ENCODE measurements around the gene PTPN3. TPM values are rescaled to one million over a fixed set of nuclear protein-coding genes. Genes with fewer than 3 reads are reported as not detected.

Gene PTPN3
- total RNA-seq, 1 experiment from 2014 or later: 20.8 TPM

DNA sequence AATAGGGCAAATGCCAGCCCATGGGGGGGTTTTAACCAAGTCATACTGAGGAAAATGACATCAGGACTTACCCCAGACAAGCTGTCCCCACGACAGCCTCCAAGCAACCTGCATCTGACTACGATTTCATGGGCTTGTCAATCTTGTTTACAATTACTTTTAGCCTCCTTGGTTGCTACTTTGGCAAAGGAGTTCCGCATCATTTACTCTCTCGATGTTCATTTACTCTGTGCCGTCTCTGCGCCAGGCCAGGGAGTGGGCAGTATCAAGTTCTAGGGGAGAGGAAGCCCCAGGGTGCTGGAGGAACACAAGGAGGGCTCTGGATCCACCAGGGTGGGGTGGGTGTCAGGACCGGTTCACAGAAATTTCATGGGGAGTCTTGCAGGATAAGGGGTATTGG lies 23.9 kb downstream of the PTPN3 start:
- ChIA-PET RAD21 (ENCODE audit: low non-redundant PET in 1 of 2, low total read pairs in 2 of 2, uncharacterized antibody in 2 of 2, unreplicated experiment in 2 of 2) (no interaction called here), CTCF (interaction anchor here (1.2 kb wide), 1 partner anchor 33 kb away, joined by 4 read pairs; no protein-coding TSS in a partner anchor), POLR2A (no interaction called here)
- TF ChIP-seq EZH2 (IDR thresholded peaks at IDR 0.05): no peak
- no peak for TF ChIP-seq POLR2AphosphoS5 (IDR thresholded peaks at IDR 0.05; ENCODE audit: low read depth, low read length)
- Histone ChIP-seq H3K9me2 (ENCODE audit: insufficient read depth) (no peaks in the 10 kb centered on the region), H3K79me2 (ENCODE audit: insufficient read depth, low read length) (peaks cover 51% of the 10 kb centered on the region), H3K36me3 (ENCODE audit: control insufficient read depth in 1 of 2, insufficient read depth in 2 of 2, low read length in 2 of 2) (no peaks in the 10 kb centered on the region), H3K9ac (ENCODE audit: low read length) (no peak overlapping the region), H3K4me1 (ENCODE audit: control insufficient read depth in 1 of 2, insufficient read depth in 2 of 2, low read length in 2 of 2) (peaks cover 34 to 45% of the 10 kb centered on the region in 2 experiments), H3K9me3 (ENCODE audit: control insufficient read depth in 1 of 2, insufficient read depth in 1 of 2, low read depth in 1 of 2, low read length in 2 of 2) (no peaks in the 10 kb centered on the region), H4K20me1 (ENCODE audit: insufficient read depth) (no peaks in the 10 kb centered on the region), H3K4me3 (replicated peaks in 1 of 2; ENCODE audit: low read depth in 1 of 2, low read length in 2 of 2) (no peak overlapping the region), H3K27ac (ENCODE audit: low read depth, low read length) (no peak overlapping the region), H2AFZ (ENCODE audit: low read depth, low read length, poor library complexity, severe bottlenecking) (no peak overlapping the region), H3K4me2 (ENCODE audit: low read length) (no peak overlapping the region), H3K27me3 (ENCODE audit: insufficient read depth, low read length) (no peaks in the 10 kb centered on the region)
- BruUV-seq (replicated peaks): no TSS peak
- intact Hi-C loops (cut with micrococcal nuclease): no loop called here
- DNase-seq (ENCODE audit: low read depth, low spot score): no peak
- ATAC-seq: no peak

- Histone ChIP-seq H4K20me1 (ENCODE audit: insufficient read depth) (no peaks in the 10 kb centered on the region), H3K36me3 (ENCODE audit: control insufficient read depth in 1 of 2, insufficient read depth in 2 of 2, low read length in 2 of 2) (no peaks in the 10 kb centered on the region), H2AFZ (ENCODE audit: low read depth, low read length, poor library complexity, severe bottlenecking) (no peak overlapping the region), H3K4me3 (replicated peaks in 1 of 2; ENCODE audit: low read depth in 1 of 2, low read length in 2 of 2) (no peak overlapping the region), H3K79me2 (ENCODE audit: insufficient read depth, low read length) (peaks cover 60% of the 10 kb centered on the region), H3K9me2 (ENCODE audit: insufficient read depth) (no peaks in the 10 kb centered on the region), H3K9ac (ENCODE audit: low read length) (no peak overlapping the region), H3K9me3 (ENCODE audit: control insufficient read depth in 1 of 2, insufficient read depth in 1 of 2, low read depth in 1 of 2, low read length in 2 of 2) (no peaks in the 10 kb centered on the region), H3K4me2 (ENCODE audit: low read length) (no peak overlapping the region), H3K4me1 (ENCODE audit: control insufficient read depth in 1 of 2, insufficient read depth in 2 of 2, low read length in 2 of 2) (peaks cover 29 to 36% of the 10 kb centered on the region in 2 experiments), H3K27me3 (ENCODE audit: insufficient read depth, low read length) (no peaks in the 10 kb centered on the region), H3K27ac (ENCODE audit: low read depth, low read length) (no peak overlapping the region)
- ChIA-PET POLR2A (no interaction called here), RAD21 (ENCODE audit: low non-redundant PET in 1 of 2, low total read pairs in 2 of 2, uncharacterized antibody in 2 of 2, unreplicated experiment in 2 of 2) (no interaction called here), CTCF (no interaction called here)
- intact Hi-C loops (cut with micrococcal nuclease): no loop called here
- no peak for DNase-seq (ENCODE audit: low read depth, low spot score)
- no TSS peak for BruUV-seq (replicated peaks)
- ATAC-seq: no peak
- TF ChIP-seq CEBPB (IDR thresholded peaks at IDR 0.05; ENCODE audit: low read depth) (no peak), ELF1 (IDR thresholded peaks at IDR 0.05; ENCODE audit: borderline replicate concordance, low read depth) (no peak), POLR2A (IDR thresholded peaks at IDR 0.05; ENCODE audit: borderline replicate concordance, extremely low read depth, insufficient read depth, insufficient read length) (no peak), CBX3 (IDR thresholded peaks at IDR 0.05; ENCODE audit: low read depth) (no peak), EGR1 (IDR thresholded peaks at IDR 0.05; ENCODE audit: low read depth) (no peak)
These were observed 24.8 kb downstream of the PTPN3 start for GRCh38 chr9:109473329-109473728.

Measured in HCT116 (cell line).